Measurements from ENCODE around the gene DNAI4.
A peak's percentile ranks its signal among the peaks of the same experiment; 100 is the strongest.

- TF ChIP-seq CTCF (optimal IDR thresholded peaks at IDR 0.05 in 1 of 3, IDR thresholded peaks at IDR 0.05 in 1 of 3, conservative IDR thresholded peaks at IDR 0.05 in 1 of 3; ENCODE audit: extremely low read depth in 1 of 3, insufficient read depth in 2 of 3, low read length in 3 of 3) = peak in 2 of 3 experiments; percentile 16 to 41
- no peak for TF ChIP-seq EZH2 (IDR thresholded peaks at IDR 0.05; ENCODE audit: low read length)
These were observed at the start of gene DNAI4, which contains the start of gene MIER1 for GRCh38 chr1:66924756-66925557.
